Esophagus muscularis mucosa (tissue), 4 donors: ENCODE measurements around the gene CPEB2. TPM values are rescaled to one million over a fixed set of nuclear protein-coding genes. Genes with fewer than 3 reads are reported as not detected.
A peak's percentile ranks its signal among the peaks of the same experiment; 100 is the strongest.

Source experiments
- DNase-seq: peaks from one replicate; pipeline ENCODE4 v3.0.0-alpha.2; 2017; ENCODE audit errors: extremely low spot score
- H3K27ac ChIP-seq, 4 donors: fragments of 200-600 bp; sonication (generic); replicated peaks in 1 of 4; 1 replicate in 3 of 4; 2 replicates in 1 of 4; pipeline ENCODE4 v1.5.1; 2016 to 2019; ENCODE audit warnings: mild to moderate bottlenecking in 1 of 4
- H3K27me3 ChIP-seq, 4 donors: fragments of 200-600 bp; sonication (generic); one replicate each; pipeline versions ENCODE4 v1.5.1 to v1.6.0; 2016 to 2019
- H3K36me3 ChIP-seq, 4 donors: fragments of 200-600 bp; sonication (generic); one replicate each; pipeline ENCODE4 v1.5.1; 2016 to 2019
- H3K4me1 ChIP-seq, 4 donors: fragments of 200-600 bp; sonication (generic); one replicate each; pipeline ENCODE4 v1.5.1; 2016 to 2019
- H3K4me3 ChIP-seq, 4 donors: fragments of 200-600 bp; sonication (generic); 1 replicate in 2 of 4; 2 replicates in 2 of 4; pipeline ENCODE4 v1.5.1; 2016 to 2019; ENCODE audit warnings: mild to moderate bottlenecking in 4 of 4, moderate library complexity in 1 of 4
- H3K9me3 ChIP-seq, 4 donors: fragments of 200-600 bp; sonication (generic); 1 replicate in 3 of 4; 2 replicates in 1 of 4; pipeline ENCODE4 v1.5.1; 2016 to 2019
- EP300 ChIP-seq: sonication (generic); formaldehyde crosslinking; IDR thresholded peaks from one replicate; pipeline ENCODE4 v1.6.1; 2017; ENCODE audit warnings: antibody characterized with exemption
- POLR2A ChIP-seq: fragments of 450-650 bp; IDR thresholded peaks from one replicate; pipeline ENCODE4 v1.6.1; 2017; ENCODE audit warnings: antibody characterized with exemption, moderate library complexity, mild to moderate bottlenecking, low read depth
- POLR2AphosphoS5 ChIP-seq, 2 donors: sonication (generic); formaldehyde crosslinking; IDR thresholded peaks; one replicate each; pipeline ENCODE4 v1.6.1; 2017; ENCODE audit warnings: antibody characterized with exemption in 2 of 2
- WGBS: methylation state at CpG from one replicate; pipeline ENCODE4 v1.1.5; 2018; 5-methylcytosine and 5-hydroxymethylcytosine counted together
- intact Hi-C: fragments of 100-400 bp; cut with DNase I; formaldehyde crosslinking; loops from one replicate; pipeline ENCODE4 v1.15.1; 2023
- total RNA-seq, 4 donors: library from RNA; depleted of rRNA; stranded (reverse); fragments of >200 nt; gene quantifications; one replicate each; pipeline versions ENCODE4 v1.1.0 to v1.2.1, GENCODE V29; 2016
- TF ChIP-seq, protein P1 (sequence below), 3 experiments: fragments of 200-600 bp in 2 of 3; fragments of 450-650 bp in 1 of 3; sonication (generic) in 2 of 3; IDR thresholded peaks; one replicate each; pipeline ENCODE4 v1.5.1; 2017 to 2019; ENCODE audit warnings: antibody characterized with exemption in 3 of 3, mild to moderate bottlenecking in 2 of 3, moderate library complexity in 1 of 3

CPEB2 gene
- total RNA-seq, 4 donors from 2014 or later = 23.7 to 35.7 (median 25.6) TPM

DNA sequence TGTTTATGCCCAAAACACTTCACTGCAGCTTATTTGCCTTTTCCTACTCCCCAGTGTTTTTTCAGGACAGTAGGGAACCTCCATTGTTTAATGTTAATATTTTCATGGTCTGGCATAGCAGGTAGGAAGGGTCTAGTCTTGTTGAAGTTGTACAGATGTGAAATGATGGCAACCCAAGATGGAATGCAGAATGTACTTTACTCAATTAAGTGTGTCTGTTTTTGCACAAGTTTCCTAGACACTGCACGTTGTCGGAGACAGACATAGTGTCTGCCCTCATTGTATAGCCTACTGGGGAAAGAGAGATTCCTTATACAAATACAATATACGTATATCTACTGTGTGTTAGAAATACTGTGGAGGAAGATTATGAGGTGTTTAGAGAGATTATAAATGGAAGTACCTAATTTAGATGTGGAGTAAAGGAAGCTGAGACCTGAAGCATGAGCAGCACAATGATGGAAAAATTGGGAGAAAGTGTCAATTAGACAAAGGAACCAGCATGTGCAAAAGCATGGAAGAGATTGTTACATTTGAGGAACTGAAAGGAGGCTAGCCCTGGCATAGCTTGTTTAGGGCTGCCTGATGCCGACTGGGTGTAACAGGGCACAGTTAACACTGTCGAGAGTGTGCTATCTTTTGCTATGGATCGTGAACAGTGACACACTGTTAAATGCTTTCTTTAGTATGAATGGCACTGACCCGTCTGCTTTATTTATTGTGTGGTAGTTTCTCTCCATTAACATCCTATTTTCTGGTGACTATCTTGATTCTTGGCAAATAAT is 18.4 kb downstream of the CPEB2 start:
- Histone ChIP-seq H3K36me3 (peaks cover 0 to 16% (median 9%) of the 10 kb centered on the region in 4 donors), H3K4me3 (peak overlapping the region; percentile 6 to 28 (median 16)), H3K27me3 (no peaks in the 10 kb centered on the region), H3K9me3 (no peaks in the 10 kb centered on the region), H3K27ac (peak overlapping the region; percentile 25 to 71 (median 52)), H3K4me1 (peaks cover 27 to 65% (median 64%) of the 10 kb centered on the region in 4 donors)
- intact Hi-C loops = no loop called here
- WGBS = 62% methylated on average over 7 of the region's 7 CpGs
- no peak for TF ChIP-seq POLR2AphosphoS5 (IDR thresholded peaks at IDR 0.05)
- TF ChIP-seq, protein P1, sequence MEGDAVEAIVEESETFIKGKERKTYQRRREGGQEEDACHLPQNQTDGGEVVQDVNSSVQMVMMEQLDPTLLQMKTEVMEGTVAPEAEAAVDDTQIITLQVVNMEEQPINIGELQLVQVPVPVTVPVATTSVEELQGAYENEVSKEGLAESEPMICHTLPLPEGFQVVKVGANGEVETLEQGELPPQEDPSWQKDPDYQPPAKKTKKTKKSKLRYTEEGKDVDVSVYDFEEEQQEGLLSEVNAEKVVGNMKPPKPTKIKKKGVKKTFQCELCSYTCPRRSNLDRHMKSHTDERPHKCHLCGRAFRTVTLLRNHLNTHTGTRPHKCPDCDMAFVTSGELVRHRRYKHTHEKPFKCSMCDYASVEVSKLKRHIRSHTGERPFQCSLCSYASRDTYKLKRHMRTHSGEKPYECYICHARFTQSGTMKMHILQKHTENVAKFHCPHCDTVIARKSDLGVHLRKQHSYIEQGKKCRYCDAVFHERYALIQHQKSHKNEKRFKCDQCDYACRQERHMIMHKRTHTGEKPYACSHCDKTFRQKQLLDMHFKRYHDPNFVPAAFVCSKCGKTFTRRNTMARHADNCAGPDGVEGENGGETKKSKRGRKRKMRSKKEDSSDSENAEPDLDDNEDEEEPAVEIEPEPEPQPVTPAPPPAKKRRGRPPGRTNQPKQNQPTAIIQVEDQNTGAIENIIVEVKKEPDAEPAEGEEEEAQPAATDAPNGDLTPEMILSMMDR (IDR thresholded peaks at IDR 0.05) = no peak
- DNase-seq = no peak

DNA sequence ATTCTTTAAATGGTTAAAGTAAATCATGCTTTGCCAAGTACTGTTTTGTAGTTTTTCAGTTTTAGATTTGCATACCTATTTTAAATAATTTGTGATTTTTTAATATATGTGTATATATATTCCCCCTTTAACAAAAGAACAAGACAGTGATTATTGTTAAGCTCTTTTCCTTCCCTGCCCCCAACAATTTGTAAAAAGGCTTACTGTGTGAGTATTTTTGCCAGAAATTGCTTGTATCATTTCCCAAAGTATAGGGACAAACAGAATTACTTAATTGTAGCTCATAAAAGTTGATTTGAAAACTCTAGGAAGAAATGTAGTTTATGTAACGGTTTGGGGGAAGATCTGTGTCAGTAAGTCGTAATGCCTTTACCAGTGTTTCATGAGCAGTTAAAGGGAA is 19.0 kb downstream of the CPEB2 start:
- Histone ChIP-seq H3K4me1 (peaks cover 24 to 58% (median 58%) of the 10 kb centered on the region in 4 donors), H3K36me3 (peaks cover 0 to 16% (median 8%) of the 10 kb centered on the region in 4 donors), H3K27ac (peak overlapping the region; percentile 25 to 71 (median 52)), H3K9me3 (no peaks in the 10 kb centered on the region), H3K4me3 (peak overlapping the region; percentile 6 to 28 (median 16)), H3K27me3 (no peaks in the 10 kb centered on the region)
- intact Hi-C loops = no loop called here
- no peak for DNase-seq
- 29% methylated on average over 2 of the region's 2 CpGs for WGBS
- no peak for TF ChIP-seq EP300
- TF ChIP-seq, protein P1 (IDR thresholded peaks at IDR 0.05) = no peak
- no peak for TF ChIP-seq POLR2A
- no peak for TF ChIP-seq POLR2AphosphoS5 (IDR thresholded peaks at IDR 0.05)

DNA sequence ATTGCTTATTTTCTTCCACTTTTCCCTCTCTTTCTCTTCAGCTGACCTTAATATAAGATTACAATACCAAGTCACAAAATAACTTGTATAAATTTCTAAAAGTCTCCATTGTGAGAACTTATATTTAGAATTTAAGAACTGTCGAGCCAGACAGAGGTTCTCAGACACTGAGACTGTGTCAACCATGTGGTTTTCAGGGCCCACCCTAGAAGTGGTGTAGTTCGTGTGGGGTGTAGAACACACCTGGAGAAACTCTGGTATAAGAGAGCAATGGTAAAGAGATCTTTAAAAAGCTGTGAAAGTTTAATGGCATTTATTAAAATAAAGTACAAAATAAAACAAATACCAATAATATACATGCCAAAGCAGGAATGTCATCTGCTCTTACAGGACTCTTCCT is 19.7 kb downstream of the CPEB2 start:
- H3K4me3 ChIP-seq = no peak overlapping the region
- intact Hi-C loops = no loop called here
- H3K27ac ChIP-seq = peak overlapping the region; percentile 25 to 71 (median 52)
- H3K36me3 ChIP-seq = peaks cover 0 to 15% (median 7%) of the 10 kb centered on the region in 4 donors
- H3K27me3 ChIP-seq = no peaks in the 10 kb centered on the region
- TF ChIP-seq POLR2AphosphoS5 (IDR thresholded peaks at IDR 0.05) (no peak), POLR2A (no peak), EP300 (no peak)
- TF ChIP-seq, protein P1 (IDR thresholded peaks at IDR 0.05) = no peak
- H3K4me1 ChIP-seq = peaks cover 24 to 56% (median 54%) of the 10 kb centered on the region in 4 donors
- 40% methylated on average over 2 of the region's 2 CpGs for WGBS
- DNase-seq = no peak
- no peaks in the 10 kb centered on the region for H3K9me3 ChIP-seq

DNA sequence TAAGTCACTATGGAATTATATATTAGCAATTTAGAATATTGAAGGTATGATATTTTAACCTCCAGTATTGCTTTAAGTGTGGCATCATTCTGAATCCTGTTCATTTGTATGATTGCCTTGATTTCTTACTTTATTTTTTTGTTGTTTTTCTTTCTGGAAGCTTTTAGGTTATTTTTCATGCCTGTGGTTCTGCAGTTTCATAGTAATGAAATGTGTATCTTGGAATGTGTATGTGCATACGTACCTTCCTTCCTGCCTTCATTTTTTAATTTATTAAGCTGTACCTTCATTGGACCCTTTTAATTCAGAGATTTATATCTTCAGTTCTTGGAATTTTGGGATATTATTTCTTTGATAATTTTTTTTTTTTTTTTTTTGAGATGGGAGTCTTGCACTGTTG is 22.1 kb downstream of the CPEB2 start:
- intact Hi-C loops = no loop called here
- H3K36me3 ChIP-seq = peaks cover 0 to 8% (median 4%) of the 10 kb centered on the region in 4 donors
- TF ChIP-seq POLR2AphosphoS5 (IDR thresholded peaks at IDR 0.05) = no peak
- TF ChIP-seq EP300 = no peak
- DNase-seq = no peak
- H3K27ac ChIP-seq = no peak overlapping the region
- peaks cover 22 to 55% (median 52%) of the 10 kb centered on the region in 4 donors for H3K4me1 ChIP-seq
- WGBS = 0% methylated on average over 1 of the region's 1 CpG
- H3K4me3 ChIP-seq = no peak overlapping the region
- no peaks in the 10 kb centered on the region for H3K9me3 ChIP-seq
- H3K27me3 ChIP-seq = no peaks in the 10 kb centered on the region

DNA sequence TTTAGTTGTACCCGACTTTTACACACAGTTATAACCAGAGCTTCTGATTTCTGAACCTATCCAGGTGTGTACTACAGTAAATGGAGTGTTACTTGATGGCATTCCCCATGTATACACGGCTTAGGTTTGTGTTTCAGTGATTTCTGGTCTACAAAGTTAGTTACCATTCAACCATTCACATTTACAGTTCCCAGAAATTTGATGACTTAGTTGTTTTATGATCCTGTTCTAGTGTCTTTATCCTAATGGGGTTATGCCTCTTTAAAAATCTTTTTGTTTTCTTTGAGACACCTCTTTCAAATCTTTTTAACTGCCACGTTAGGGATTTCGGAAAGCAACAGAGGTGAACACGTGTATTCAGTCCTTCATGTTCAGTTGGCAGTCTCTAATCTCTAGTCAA is 23.4 kb downstream of the CPEB2 start:
- no peaks in the 10 kb centered on the region for H3K9me3 ChIP-seq
- H3K4me1 ChIP-seq = peaks cover 16 to 55% (median 53%) of the 10 kb centered on the region in 4 donors
- intact Hi-C loops = no loop called here
- DNase-seq = no peak
- H3K27ac ChIP-seq = no peak overlapping the region
- 88% methylated on average over 5 of the region's 5 CpGs for WGBS
- H3K4me3 ChIP-seq = no peak overlapping the region
- no peaks in the 10 kb centered on the region for H3K27me3 ChIP-seq
- peaks cover 0 to 3% (median 2%) of the 10 kb centered on the region in 4 donors for H3K36me3 ChIP-seq
- TF ChIP-seq, protein P1 (IDR thresholded peaks at IDR 0.05) = no peak
- TF ChIP-seq EP300 (no peak), POLR2A (no peak), POLR2AphosphoS5 (IDR thresholded peaks at IDR 0.05) (no peak)
